Activated CD4-positive, alpha-beta memory T cell treated with anti-CD3 and anti-CD28 coated beads, Interleukin-2, amount 10 ng/mL, durations not matched to agents 7 days and 5 days (primary cell): Measurements from ENCODE around the gene SETD1A. TPM values are rescaled to one million over a fixed set of nuclear protein-coding genes. Genes with fewer than 3 reads are reported as not detected.

ENCODE experiments used
- CTCF ChIA-PET: fragments of 350-600 bp; sonication (Branson Sonifier 250); formaldehyde crosslinking; loops from one replicate; lab custom pipeline; 2021; ENCODE audit warnings: antibody characterized with exemption, inconsistent platforms; lab: Charles Lee
- POLR2A ChIA-PET: fragments of 350-600 bp; sonication (Branson Sonifier 250); formaldehyde crosslinking; loops from one replicate; lab custom pipeline; 2021; ENCODE audit warnings: antibody characterized with exemption; lab: Charles Lee
- DNase-seq: peaks from one replicate; pipeline ENCODE4 v3.0.0-alpha.2; 2020
- H3K27ac Mint-ChIP-seq: one replicate; pipeline ENCODE4 v1.8.0; 2021; ENCODE audit warnings: mild to moderate bottlenecking, mixed read lengths
- H3K27me3 Mint-ChIP-seq: one replicate; pipeline ENCODE4 v1.8.0; 2021; ENCODE audit warnings: mixed read lengths
- H3K36me3 Mint-ChIP-seq: one replicate; pipeline ENCODE4 v1.8.0; 2021; ENCODE audit warnings: low read depth, mixed read lengths
- H3K4me1 Mint-ChIP-seq: one replicate; pipeline ENCODE4 v1.8.0; 2021; ENCODE audit warnings: mixed read lengths
- H3K4me3 Mint-ChIP-seq: one replicate; pipeline ENCODE4 v1.8.0; 2021; ENCODE audit warnings: mild to moderate bottlenecking, mixed read lengths
- H3K9me3 Mint-ChIP-seq: one replicate; pipeline ENCODE4 v1.8.0; 2021; ENCODE audit warnings: mixed read lengths
- total RNA-seq, 2 experiments: library from RNA; stranded (reverse); gene quantifications; one replicate each; pipeline ENCODE4 v1.2.3, GENCODE V29; 2021

The SETD1A gene
- total RNA-seq, 2 experiments from 2014 or later, result 18.8 to 20.3 TPM

DNA sequence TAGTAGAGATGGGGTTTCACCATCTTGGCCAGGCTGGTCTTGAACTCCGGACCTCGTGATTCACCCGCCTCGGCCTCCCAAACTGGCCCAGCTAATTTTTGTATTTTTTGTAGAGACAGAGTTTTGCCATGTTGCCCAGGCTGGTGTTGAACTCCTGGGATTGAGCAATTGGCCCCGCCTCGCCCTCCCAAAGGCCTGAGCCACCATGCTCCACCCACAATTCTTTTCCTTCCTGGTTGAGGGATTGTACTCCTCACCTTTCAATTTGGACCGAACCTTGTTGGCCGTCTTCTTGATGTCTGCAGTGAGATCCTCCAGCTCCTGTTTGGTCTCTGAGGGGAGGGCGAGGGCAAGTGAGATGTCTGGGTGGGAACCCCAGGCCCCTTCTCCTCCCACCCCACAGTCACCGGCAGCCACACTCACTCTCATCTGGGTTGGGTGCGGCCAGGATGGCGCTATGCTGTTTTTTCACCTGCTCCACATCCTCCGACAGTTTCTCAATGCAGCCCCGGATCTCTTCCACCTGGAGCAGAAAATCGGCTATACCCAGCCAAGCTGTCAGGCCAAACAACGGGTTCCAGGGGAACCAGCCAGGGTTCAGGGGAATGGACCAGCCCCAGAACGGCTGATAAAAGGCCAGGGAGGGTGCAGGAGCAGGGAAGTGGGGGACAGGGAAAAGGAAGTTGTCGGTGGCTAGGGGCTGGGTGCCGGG lies 43.3 kb downstream of the SETD1A start:
- no peaks in the 10 kb centered on the region for H3K36me3 Mint-ChIP-seq
- H3K4me1 Mint-ChIP-seq, result peaks cover 8% of the 10 kb centered on the region
- DNase-seq, result no peak
- no peak overlapping the region for H3K4me3 Mint-ChIP-seq
- ChIA-PET POLR2A (no interaction called here), CTCF (no interaction called here)
- no peak overlapping the region for H3K27ac Mint-ChIP-seq
- H3K9me3 Mint-ChIP-seq, result no peaks in the 10 kb centered on the region
- peaks cover 14% of the 10 kb centered on the region for H3K27me3 Mint-ChIP-seq

DNA sequence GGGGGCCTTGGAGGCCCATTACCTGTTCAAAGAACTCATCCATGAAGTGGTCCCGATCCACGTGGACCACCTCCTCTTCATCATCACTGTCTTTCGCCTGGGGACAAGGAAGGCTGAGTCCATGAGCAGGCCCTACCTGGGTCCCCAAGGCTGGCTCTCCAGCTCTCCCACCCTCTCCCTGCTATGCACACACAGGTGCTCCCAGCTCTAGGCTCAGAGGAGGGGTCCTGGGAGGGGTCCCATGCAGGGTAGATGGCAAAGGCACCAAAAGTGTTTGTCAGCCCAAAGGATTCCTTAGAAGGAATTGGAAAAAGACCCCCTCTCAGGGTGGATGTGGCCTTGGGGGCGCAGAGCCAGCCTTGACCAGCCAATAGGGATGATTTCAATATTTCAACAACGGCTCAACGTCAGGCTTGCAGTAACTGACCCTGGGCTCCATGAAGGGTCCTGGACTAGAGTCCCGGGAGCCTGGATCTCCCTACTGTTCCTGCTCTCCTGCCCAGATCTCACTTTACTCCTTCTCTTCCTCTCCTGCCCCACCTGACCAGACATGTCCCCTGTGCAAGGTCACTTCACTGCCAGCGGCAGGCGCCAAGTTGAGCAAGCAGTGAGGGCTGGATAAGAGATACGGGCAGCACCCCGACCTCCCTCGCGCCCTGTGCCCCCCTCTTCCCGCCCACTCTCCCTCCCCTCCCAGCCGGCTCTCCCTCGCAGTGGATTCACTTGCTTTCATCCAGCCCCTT lies 44.1 kb downstream of the SETD1A start:
- Mint-ChIP-seq H3K36me3 (no peaks in the 10 kb centered on the region), H3K27me3 (peaks cover 17% of the 10 kb centered on the region), H3K9me3 (no peaks in the 10 kb centered on the region), H3K27ac (no peak overlapping the region), H3K4me3 (no peak overlapping the region), H3K4me1 (peaks cover 3% of the 10 kb centered on the region)
- CTCF ChIA-PET, result no interaction called here
- DNase-seq, result no peak
- POLR2A ChIA-PET, result interaction anchor here (2.0 kb wide), 1 partner anchor 72 kb away, joined by 6 read pairs; the partner anchor contains the start of genes ZNF646 and ZNF668

DNA sequence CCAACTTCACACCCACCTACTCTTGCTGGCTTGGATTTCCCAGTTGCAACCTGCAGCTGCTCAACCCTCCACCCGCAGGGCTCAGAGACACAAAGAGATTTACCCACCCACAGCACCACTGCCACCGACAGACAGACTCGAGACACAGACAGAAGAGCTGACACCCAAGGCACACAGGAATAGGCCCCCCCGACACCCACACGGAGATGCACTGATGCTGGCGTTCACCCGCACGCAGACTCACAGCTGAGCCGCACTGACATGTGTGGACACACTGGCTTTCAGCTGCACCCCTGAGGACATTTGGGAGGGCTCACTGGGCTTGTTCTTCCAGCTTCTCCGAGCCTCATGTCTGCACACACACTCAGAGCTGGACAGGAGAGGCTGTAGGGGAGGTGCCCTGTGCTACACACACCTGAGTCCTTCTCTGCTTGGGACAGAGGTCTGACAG lies 44.7 kb downstream of the SETD1A start:
- DNase-seq, result no peak
- POLR2A ChIA-PET, result interaction anchor here (1.2 to 2.0 kb wide), 2 partner anchors 71 to 178 kb away, joined by 4 to 6 read pairs; partner anchors contain the start of genes FUS, ZNF646 and ZNF668
- CTCF ChIA-PET, result interaction anchor here (0.8 kb wide), 1 partner anchor 101 kb away, joined by 3 read pairs; no protein-coding TSS in a partner anchor
- Mint-ChIP-seq H3K27me3 (peaks cover 18% of the 10 kb centered on the region), H3K36me3 (no peaks in the 10 kb centered on the region), H3K4me3 (no peak overlapping the region), H3K9me3 (no peaks in the 10 kb centered on the region), H3K27ac (no peak overlapping the region), H3K4me1 (no peaks in the 10 kb centered on the region)

DNA sequence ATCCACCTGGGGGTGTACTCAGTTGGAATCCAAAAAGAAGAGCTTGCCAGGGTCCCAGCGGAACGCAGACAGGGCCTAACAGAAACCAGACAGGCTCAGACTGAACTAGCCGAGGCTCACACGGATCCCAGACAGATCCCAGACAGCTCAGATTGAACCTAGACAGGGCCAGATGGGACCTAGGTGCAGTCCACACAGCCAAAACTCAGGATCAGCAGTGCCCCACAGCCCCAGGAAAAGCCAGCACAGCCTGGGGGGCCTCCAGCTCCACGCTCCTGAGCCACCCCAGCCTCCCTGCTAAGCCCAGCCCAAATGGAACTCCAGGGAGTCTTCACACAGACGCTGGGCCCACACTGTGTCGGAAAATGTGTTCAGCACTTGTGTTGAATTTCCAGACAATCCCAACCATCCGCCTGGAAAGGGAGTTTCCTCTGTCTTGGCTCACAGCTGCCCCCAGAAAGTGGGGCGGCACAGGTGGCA lies 45.3 kb downstream of the SETD1A start:
- no peak overlapping the region for H3K4me3 Mint-ChIP-seq
- no peaks in the 10 kb centered on the region for H3K4me1 Mint-ChIP-seq
- peaks cover 20% of the 10 kb centered on the region for H3K27me3 Mint-ChIP-seq
- POLR2A ChIA-PET, result interaction anchor here (1.2 to 2.0 kb wide), 2 partner anchors 71 to 178 kb away, joined by 4 to 6 read pairs; partner anchors contain the start of genes FUS, ZNF646 and ZNF668
- H3K27ac Mint-ChIP-seq, result no peak overlapping the region
- H3K36me3 Mint-ChIP-seq, result no peaks in the 10 kb centered on the region
- DNase-seq, result no peak
- no peaks in the 10 kb centered on the region for H3K9me3 Mint-ChIP-seq
- CTCF ChIA-PET, result interaction anchor here (0.8 kb wide), 1 partner anchor 100 kb away, joined by 3 read pairs; no protein-coding TSS in a partner anchor

DNA sequence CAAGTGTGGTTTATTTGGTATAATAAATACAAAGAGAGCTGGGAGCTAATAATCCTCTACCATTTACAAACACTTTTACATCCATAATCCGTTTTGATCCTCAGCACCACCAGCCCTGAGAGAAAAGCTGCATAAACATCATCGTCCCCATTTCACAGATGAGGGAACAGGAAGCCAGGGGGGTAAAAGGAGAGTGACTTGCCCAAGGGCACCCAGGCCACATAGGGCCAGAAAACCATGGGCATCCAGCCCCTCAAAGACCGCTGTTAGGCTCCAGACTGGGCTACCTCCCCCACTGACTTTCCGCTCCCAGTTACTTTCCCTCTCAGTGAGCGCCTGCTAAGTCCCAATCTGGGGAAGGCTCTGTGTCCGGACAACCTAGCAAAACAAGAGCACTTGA lies 46.2 kb downstream of the SETD1A start:
- ChIA-PET POLR2A (interaction anchor here (2.0 kb wide), 1 partner anchor 70 kb away, joined by 6 read pairs; the partner anchor contains the start of genes ZNF646 and ZNF668), CTCF (interaction anchor here (1.1 kb wide), 1 partner anchor 17 kb away, joined by 4 read pairs; no protein-coding TSS in a partner anchor)
- H3K27me3 Mint-ChIP-seq, result peaks cover 12% of the 10 kb centered on the region
- H3K4me1 Mint-ChIP-seq, result no peaks in the 10 kb centered on the region
- H3K9me3 Mint-ChIP-seq, result no peaks in the 10 kb centered on the region
- H3K27ac Mint-ChIP-seq, result no peak overlapping the region
- H3K4me3 Mint-ChIP-seq, result no peak overlapping the region
- no peak for DNase-seq
- no peaks in the 10 kb centered on the region for H3K36me3 Mint-ChIP-seq

DNA sequence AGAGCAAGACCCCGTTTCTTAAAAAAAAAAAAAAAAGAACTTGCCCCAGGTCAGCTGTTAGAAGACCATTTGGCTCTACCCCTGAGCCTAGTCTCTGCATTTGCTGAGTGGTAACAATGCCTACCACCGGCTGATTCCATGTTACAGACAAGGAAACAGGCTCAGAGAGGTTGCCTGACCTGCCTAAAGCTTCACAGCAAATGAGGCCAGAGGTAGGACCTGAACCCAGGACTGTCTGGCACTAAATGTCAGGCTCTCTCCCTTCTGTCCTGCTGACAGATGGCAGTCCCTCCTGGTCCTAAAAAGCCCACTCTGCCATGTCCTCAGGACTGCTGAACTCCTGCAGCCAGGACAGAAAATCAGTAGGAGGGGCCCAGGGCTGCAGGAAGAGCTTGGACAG lies 47.1 kb downstream of the SETD1A start:
- Mint-ChIP-seq H3K27ac (no peak overlapping the region), H3K4me1 (no peaks in the 10 kb centered on the region), H3K4me3 (no peak overlapping the region), H3K9me3 (no peaks in the 10 kb centered on the region), H3K27me3 (peaks cover 20% of the 10 kb centered on the region), H3K36me3 (no peaks in the 10 kb centered on the region)
- DNase-seq, result no peak
- CTCF ChIA-PET, result interaction anchor here (1.1 kb wide), 1 partner anchor 18 kb away, joined by 4 read pairs; no protein-coding TSS in a partner anchor
- POLR2A ChIA-PET, result no interaction called here

DNA sequence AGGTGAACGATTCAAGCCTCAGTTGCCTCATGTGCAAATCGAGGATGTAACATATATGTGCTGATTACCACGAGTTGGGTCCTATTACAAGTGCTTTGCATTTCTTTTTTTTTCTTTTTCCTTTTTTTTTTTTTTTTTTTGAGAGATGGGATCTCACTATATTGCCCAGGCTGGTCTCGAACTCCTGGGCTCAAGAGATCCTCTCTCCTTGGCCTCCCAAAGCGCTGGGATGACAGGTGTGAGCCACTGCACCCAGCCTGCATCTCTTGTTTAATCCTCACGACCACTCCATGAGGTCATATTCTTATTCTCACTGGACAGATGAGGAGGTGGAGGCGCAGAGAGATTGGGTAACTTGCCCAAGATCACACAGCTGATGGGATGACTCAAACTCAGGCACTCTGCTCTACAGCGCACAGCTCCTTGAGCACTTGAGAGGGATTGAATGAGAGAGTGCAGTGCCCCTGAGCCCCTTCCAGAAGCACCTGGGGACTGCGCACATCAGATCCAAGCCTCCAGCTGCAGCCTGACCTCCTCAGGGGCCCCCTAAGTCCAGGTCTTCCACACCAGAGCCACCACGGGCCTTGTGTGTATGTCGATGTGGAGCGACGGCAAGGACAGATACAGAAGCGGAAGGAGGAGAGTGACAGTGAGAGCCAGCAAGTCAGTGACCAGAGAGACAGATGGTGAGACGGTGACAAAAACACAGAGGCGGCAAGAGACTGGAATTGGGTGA lies 48.0 kb downstream of the SETD1A start:
- H3K4me1 Mint-ChIP-seq, result no peaks in the 10 kb centered on the region
- H3K36me3 Mint-ChIP-seq, result no peaks in the 10 kb centered on the region
- CTCF ChIA-PET, result no interaction called here
- no peak overlapping the region for H3K4me3 Mint-ChIP-seq
- peaks cover 25% of the 10 kb centered on the region for H3K27me3 Mint-ChIP-seq
- H3K27ac Mint-ChIP-seq, result no peak overlapping the region
- POLR2A ChIA-PET, result no interaction called here
- H3K9me3 Mint-ChIP-seq, result no peaks in the 10 kb centered on the region
- DNase-seq, result no peak

DNA sequence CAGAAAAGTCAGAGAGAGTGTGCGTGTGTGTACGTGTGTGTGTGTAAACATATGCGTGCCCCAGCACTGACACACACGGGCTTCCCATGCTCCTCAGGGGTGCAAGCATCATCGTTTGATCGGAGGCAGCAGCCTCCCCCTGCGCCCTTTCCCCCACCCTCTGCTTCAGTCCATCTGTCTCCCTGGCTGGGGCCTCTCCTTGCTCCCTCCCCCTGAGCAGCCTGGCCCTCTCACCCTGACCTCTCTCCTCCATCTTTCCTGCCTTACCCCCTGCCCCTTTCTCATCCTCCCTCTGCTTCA lies 48.5 kb downstream of the SETD1A start:
- Mint-ChIP-seq H3K27ac (no peak overlapping the region), H3K9me3 (no peaks in the 10 kb centered on the region), H3K4me1 (peaks cover under 1% of the 10 kb centered on the region), H3K27me3 (peaks cover 29% of the 10 kb centered on the region), H3K36me3 (no peaks in the 10 kb centered on the region), H3K4me3 (no peak overlapping the region)
- ChIA-PET CTCF (no interaction called here), POLR2A (no interaction called here)
- no peak for DNase-seq

DNA sequence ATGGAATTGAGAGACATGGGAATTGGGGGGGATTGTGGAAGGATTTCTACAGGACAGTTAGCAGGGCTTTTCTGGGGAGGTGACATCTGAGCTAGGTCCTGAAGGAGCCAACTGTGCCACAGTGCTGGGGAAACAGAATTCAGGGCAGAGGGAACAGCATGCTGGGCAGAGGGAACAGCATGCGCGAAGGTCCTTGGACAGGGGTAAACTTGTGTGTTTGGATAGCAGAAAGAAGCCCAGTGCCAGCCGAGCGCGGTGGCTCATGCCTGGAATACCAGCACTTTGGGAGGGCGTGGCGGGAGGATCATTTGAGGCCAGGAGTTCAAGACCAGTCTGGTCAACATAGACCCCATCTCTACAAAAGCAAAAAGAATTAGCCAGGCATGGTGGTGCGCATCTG lies 49.0 kb downstream of the SETD1A start:
- no peak for DNase-seq
- CTCF ChIA-PET, result no interaction called here
- Mint-ChIP-seq H3K27ac (no peak overlapping the region), H3K27me3 (peaks cover 35% of the 10 kb centered on the region), H3K4me1 (peaks cover 4% of the 10 kb centered on the region), H3K36me3 (no peaks in the 10 kb centered on the region), H3K9me3 (no peaks in the 10 kb centered on the region), H3K4me3 (no peak overlapping the region)
- POLR2A ChIA-PET, result interaction anchor here (1.1 kb wide), 2 partner anchors 8 to 10 kb away, joined by 3 read pairs; no protein-coding TSS in a partner anchor

DNA sequence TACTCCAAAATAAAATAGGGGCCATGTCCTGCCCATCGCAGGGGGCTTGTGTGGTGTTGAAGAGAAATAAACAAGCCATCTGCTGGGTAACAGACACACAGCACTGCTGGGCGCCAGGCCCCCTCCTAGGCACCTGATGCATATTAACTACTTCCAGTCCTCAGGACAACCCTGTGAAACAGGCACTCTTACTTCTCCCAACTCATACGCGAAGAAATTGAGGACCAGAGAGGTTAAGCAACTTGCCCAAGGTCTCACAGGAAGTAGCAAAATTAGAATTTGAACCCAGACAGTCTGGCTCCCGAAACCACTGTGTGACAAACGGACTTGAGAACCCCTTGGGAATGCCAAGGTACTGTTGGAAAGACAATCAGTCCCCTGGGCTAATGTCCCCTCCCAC lies 50.1 kb downstream of the SETD1A start:
- Mint-ChIP-seq H3K9me3 (no peaks in the 10 kb centered on the region), H3K4me3 (no peak overlapping the region), H3K27me3 (peaks cover 42% of the 10 kb centered on the region), H3K36me3 (no peaks in the 10 kb centered on the region), H3K4me1 (peaks cover 4% of the 10 kb centered on the region), H3K27ac (no peak overlapping the region)
- ChIA-PET CTCF (no interaction called here), POLR2A (interaction anchor here (1.1 kb wide), 3 partner anchors 9 to 11 kb away, joined by 3 read pairs; no protein-coding TSS in a partner anchor)
- no peak for DNase-seq

DNA sequence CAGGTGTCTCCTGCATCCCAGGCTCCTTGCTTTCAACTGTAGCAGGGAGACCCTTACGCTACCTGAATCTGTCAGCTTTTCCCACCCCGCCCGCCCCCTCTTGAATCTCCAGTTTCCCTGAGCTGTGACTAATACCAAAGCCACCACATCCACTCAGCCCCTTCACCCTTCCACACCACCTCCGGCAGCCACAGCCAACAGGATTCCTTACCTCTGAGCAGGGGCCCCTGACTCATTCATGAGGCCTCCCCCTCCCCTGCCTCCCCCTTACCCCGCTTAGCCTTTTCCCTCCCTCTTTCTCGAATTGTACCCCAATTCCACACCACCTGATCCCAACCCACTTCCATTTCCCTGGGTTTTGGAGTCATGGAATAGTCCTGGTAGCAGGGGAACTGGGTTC lies 50.6 kb downstream of the SETD1A start:
- CTCF ChIA-PET, result no interaction called here
- POLR2A ChIA-PET, result interaction anchor here (1.1 kb wide), 1 partner anchor 10 kb away, joined by 3 read pairs; no protein-coding TSS in a partner anchor
- Mint-ChIP-seq H3K4me1 (peaks cover 4% of the 10 kb centered on the region), H3K9me3 (no peaks in the 10 kb centered on the region), H3K36me3 (no peaks in the 10 kb centered on the region), H3K27me3 (peaks cover 45% of the 10 kb centered on the region), H3K27ac (no peak overlapping the region), H3K4me3 (no peak overlapping the region)
- no peak for DNase-seq

DNA sequence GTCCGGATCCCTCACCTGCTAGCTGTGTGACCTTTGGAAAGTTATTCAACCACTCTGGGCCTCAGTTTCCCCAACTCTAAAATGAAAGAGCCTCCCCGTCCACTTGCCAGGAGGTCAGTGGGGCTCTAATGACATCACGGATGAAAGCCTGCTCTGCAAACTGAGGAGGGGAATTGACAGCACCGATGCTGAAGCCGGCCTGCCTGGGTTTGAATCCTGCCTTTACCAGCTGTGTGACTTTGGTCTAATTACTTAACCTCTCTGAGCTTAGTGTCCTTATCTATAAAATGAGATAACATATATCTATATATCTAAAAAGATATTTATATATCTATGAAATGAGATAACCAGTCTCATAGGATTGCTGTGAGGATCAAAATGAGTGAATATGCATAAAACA lies 51.0 kb downstream of the SETD1A start:
- no peak overlapping the region for H3K27ac Mint-ChIP-seq
- DNase-seq, result no peak
- CTCF ChIA-PET, result no interaction called here

More for the DNA sequence above, 51.0 kb downstream of the SETD1A start:
- H3K27me3 Mint-ChIP-seq, result peaks cover 49% of the 10 kb centered on the region
- peaks cover 4% of the 10 kb centered on the region for H3K4me1 Mint-ChIP-seq
- H3K4me3 Mint-ChIP-seq, result no peak overlapping the region
- H3K9me3 Mint-ChIP-seq, result no peaks in the 10 kb centered on the region
- POLR2A ChIA-PET, result interaction anchor here (1.1 kb wide), 1 partner anchor 10 kb away, joined by 3 read pairs; no protein-coding TSS in a partner anchor
- H3K36me3 Mint-ChIP-seq, result no peaks in the 10 kb centered on the region
